Loucy (cell line): ENCODE results near the gene IRAG1.

Source experiments
- EZH2phosphoT487 ChIP-seq: fragments of 200-600 bp; IDR thresholded peaks from 2 replicates; pipeline ENCODE4 v1.6.1; 2018; ENCODE audit warnings: antibody characterized with exemption, mild to moderate bottlenecking, moderate library complexity, borderline replicate concordance
- TF ChIP-seq, protein P1 (sequence below): fragments of 200-600 bp; sonication (generic); conservative IDR thresholded peaks from 2 replicates; pipeline ENCODE4 v1.5.1; 2014; ENCODE audit warnings: mild to moderate bottlenecking, antibody characterized with exemption, low read length

DNA sequence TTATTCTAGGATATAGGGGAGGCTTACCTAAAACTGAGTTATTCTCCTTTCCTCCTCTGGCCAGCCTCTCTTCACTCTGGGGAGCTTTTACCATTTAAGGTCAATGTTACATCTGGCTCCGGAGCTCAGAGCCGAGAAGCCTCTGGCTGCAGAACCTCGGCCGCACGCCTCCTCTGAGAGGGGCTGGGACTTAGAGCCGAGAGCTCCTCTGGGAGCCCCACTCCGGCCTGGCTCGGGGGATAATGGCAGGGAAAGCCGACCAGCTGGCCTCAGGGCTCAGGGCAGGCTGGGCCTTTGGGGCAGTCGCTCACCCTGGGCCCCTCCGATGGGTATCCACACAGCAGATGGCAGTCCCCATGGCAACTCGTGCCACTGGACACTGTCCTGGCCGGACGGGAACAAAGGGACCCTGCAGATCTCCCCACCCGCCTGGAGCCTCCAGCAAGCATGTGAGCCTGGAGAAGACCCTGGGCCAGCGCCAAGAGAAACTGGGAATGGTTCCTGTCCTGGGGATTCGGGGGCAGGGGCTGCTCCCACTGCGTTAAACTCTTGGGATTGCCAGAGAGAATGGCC, at the start of gene IRAG1:
- TF ChIP-seq, protein P1, sequence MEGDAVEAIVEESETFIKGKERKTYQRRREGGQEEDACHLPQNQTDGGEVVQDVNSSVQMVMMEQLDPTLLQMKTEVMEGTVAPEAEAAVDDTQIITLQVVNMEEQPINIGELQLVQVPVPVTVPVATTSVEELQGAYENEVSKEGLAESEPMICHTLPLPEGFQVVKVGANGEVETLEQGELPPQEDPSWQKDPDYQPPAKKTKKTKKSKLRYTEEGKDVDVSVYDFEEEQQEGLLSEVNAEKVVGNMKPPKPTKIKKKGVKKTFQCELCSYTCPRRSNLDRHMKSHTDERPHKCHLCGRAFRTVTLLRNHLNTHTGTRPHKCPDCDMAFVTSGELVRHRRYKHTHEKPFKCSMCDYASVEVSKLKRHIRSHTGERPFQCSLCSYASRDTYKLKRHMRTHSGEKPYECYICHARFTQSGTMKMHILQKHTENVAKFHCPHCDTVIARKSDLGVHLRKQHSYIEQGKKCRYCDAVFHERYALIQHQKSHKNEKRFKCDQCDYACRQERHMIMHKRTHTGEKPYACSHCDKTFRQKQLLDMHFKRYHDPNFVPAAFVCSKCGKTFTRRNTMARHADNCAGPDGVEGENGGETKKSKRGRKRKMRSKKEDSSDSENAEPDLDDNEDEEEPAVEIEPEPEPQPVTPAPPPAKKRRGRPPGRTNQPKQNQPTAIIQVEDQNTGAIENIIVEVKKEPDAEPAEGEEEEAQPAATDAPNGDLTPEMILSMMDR, result no peak
- no peak for TF ChIP-seq EZH2phosphoT487
